PC-3 (cell line): Measurements from ENCODE around the gene SLC51A. TPM values are rescaled to one million over a fixed set of nuclear protein-coding genes. Genes with fewer than 3 reads are reported as not detected.

Experiments used
- ATAC-seq: fragments of 200-7000 bp; cut with Tn5 transposase; 2 replicates; pipeline ENCODE4 v1.9.1; 2020; ENCODE audit warnings: mild to moderate bottlenecking, moderate library complexity
- BruUV-seq: library from RNA; stranded (reverse); fragments of 400-500 nt; replicated peaks from 2 replicates; lab custom pipeline; 2021; lab: Mats Ljungman, UMichigan
- CTCF ChIA-PET: fragments of 300-600 bp; sonication (Branson Sonifier 250); formaldehyde crosslinking; loops from one replicate; lab custom pipeline; 2022; ENCODE audit warnings: antibody characterized with exemption; lab: Charles Lee
- POLR2A ChIA-PET: fragments of 300-600 bp; sonication (Branson Sonifier 250); formaldehyde crosslinking; loops from one replicate; lab custom pipeline; 2022; ENCODE audit warnings: antibody characterized with exemption; ENCODE audit not compliant: unreplicated experiment; lab: Charles Lee
- DNase-seq: peaks from one replicate; pipeline ENCODE4 v3.0.0-alpha.2; 2015
- H2AFZ ChIP-seq: fragments of 300-600 bp; sonication (generic); 2 replicates; pipeline ENCODE4 v1.6.0; 2016; ENCODE audit warnings: antibody characterized with exemption, low read length
- H3F3A ChIP-seq: fragments of 300-600 bp; sonication (generic); one replicate; pipeline ENCODE4 v1.6.0; 2017; ENCODE audit warnings: antibody characterized with exemption, low read length, control low read depth, mild to moderate bottlenecking; ENCODE audit not compliant: unreplicated experiment
- H3K27ac ChIP-seq: fragments of 300-600 bp; sonication (generic); 2 replicates; pipeline ENCODE4 v1.5.1; 2016; ENCODE audit warnings: mild to moderate bottlenecking, low read length
- H3K27me3 ChIP-seq: fragments of 300-600 bp; sonication (generic); 2 replicates; pipeline ENCODE4 v1.6.1; 2016; ENCODE audit warnings: low read length, mixed read lengths
- H3K36me3 ChIP-seq: fragments of 300-600 bp; sonication (generic); 2 replicates; pipeline ENCODE4 v1.6.1; 2016; ENCODE audit warnings: low read depth, mixed run types, low read length, mixed read lengths
- H3K4me1 ChIP-seq: fragments of 300-600 bp; sonication (generic); 2 replicates; pipeline ENCODE4 v1.5.1; 2016; ENCODE audit warnings: low read length; ENCODE audit not compliant: insufficient read depth
- H3K4me2 ChIP-seq: fragments of 300-600 bp; sonication (generic); 2 replicates; pipeline ENCODE4 v1.6.0; 2016; ENCODE audit warnings: low read length
- H3K4me3 ChIP-seq: fragments of 300-600 bp; sonication (generic); 2 replicates; pipeline ENCODE4 v1.5.1; 2016; ENCODE audit warnings: mild to moderate bottlenecking, low read length, mixed read lengths
- H3K79me2 ChIP-seq: fragments of 300-600 bp; sonication (generic); 2 replicates; pipeline ENCODE4 v1.6.1; 2017; ENCODE audit warnings: low read length, mixed read lengths
- H3K9ac ChIP-seq: fragments of 300-600 bp; sonication (generic); 2 replicates; pipeline ENCODE4 v1.6.0; 2016; ENCODE audit warnings: mild to moderate bottlenecking, low read length
- H3K9me2 ChIP-seq: fragments of 300-600 bp; sonication (generic); replicated peaks from 2 replicates; pipeline ENCODE4 v1.6.1; 2016; ENCODE audit warnings: mixed run types, low read length, mixed read lengths
- H3K9me3 ChIP-seq: fragments of 300-600 bp; sonication (generic); 2 replicates; pipeline ENCODE4 v1.6.1; 2016; ENCODE audit warnings: low read length, mixed read lengths
- H4K20me1 ChIP-seq: fragments of 300-600 bp; sonication (generic); 2 replicates; pipeline ENCODE4 v1.6.1; 2016; ENCODE audit warnings: low read length, mixed read lengths
- EZH2 ChIP-seq: fragments of 300-600 bp; sonication (generic); IDR thresholded peaks from one replicate; pipeline ENCODE4 v1.6.1; 2017; ENCODE audit warnings: antibody characterized with exemption, mild to moderate bottlenecking, low read length; ENCODE audit not compliant: unreplicated experiment
- EZH2phosphoT487 ChIP-seq: fragments of 300-600 bp; sonication (generic); IDR thresholded peaks from 2 replicates; pipeline ENCODE4 v1.6.1; 2018; ENCODE audit warnings: mild to moderate bottlenecking, antibody characterized with exemption, low read length, borderline replicate concordance
- intact Hi-C: fragments of 100-400 bp; cut with micrococcal nuclease; formaldehyde crosslinking; loops from 2 replicates; pipeline ENCODE4 v1.9.0; 2023
- total RNA-seq: library from RNA; depleted of rRNA; stranded (reverse); fragments of >200 nt; gene quantifications from 2 replicates; pipeline ENCODE4 v1.2.3, GENCODE V29; 2014
- TF ChIP-seq, protein P1 (sequence below): fragments of 300-600 bp; sonication (generic); conservative IDR thresholded peaks from 2 replicates; pipeline ENCODE4 v1.5.1; 2017; ENCODE audit warnings: antibody characterized with exemption, low read depth, mild to moderate bottlenecking, low read length

SLC51A gene
- total RNA-seq, 1 experiment from 2014 or later = 9.7 TPM

DNA sequence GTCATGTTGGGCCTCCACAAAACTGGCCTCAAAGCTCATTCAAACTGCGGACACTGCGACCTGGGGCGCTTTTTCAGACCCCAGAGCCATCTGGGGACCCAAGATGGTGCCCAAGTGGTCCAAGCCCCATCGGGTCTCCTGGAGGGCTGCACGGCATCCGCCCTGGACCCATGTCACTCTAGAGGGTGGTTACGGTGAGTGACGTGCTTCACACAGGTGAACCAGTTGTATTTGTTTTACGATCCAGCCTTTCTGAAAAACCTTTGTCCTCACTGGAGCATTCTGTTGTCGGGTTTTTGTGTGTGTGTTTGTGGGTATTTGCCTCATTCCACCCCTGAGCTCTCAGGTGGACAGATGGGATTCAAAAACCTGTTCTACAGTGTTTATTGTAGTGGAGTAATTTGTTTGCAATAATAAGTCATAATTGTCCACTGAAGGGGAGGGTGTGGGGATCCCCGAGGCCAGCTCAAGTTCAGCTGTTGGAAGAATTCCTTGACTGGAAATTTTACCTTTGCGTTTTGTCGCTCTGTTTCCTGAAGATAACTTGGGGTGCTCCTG, 1.9 kb downstream of the SLC51A start:
- Histone ChIP-seq H3K4me2 (peak overlapping the region; percentile 97), H2AFZ (peak overlapping the region; percentile 32; the same call in 1 of the 2 replicates), H3K27me3 (no peaks in the 10 kb centered on the region), H3K36me3 (no peaks in the 10 kb centered on the region), H3K79me2 (peaks cover 10% of the 10 kb centered on the region; the same call in 1 of the 2 replicates), H3F3A (no peaks in the 10 kb centered on the region), H3K9me2 (no peaks in the 10 kb centered on the region), H3K4me3 (peak overlapping the region; percentile 59), H4K20me1 (no peaks in the 10 kb centered on the region), H3K4me1 (peaks cover 43% of the 10 kb centered on the region), H3K27ac (peak overlapping the region; percentile 73), H3K9ac (peak overlapping the region; percentile 56), H3K9me3 (no peaks in the 10 kb centered on the region)
- ATAC-seq (peak; percentile 13; the same call in 1 of the 2 replicates), DNase-seq (peak; percentile 81)
- CTCF ChIA-PET = interaction anchor here (0.6 kb wide), 1 partner anchor 360 kb away, joined by 6 read pairs; no protein-coding TSS in a partner anchor
- BruUV-seq = no TSS peak
- intact Hi-C loops = no loop called here
- TF ChIP-seq EZH2phosphoT487 (no peak), EZH2 (no peak)
- TF ChIP-seq, protein P1, sequence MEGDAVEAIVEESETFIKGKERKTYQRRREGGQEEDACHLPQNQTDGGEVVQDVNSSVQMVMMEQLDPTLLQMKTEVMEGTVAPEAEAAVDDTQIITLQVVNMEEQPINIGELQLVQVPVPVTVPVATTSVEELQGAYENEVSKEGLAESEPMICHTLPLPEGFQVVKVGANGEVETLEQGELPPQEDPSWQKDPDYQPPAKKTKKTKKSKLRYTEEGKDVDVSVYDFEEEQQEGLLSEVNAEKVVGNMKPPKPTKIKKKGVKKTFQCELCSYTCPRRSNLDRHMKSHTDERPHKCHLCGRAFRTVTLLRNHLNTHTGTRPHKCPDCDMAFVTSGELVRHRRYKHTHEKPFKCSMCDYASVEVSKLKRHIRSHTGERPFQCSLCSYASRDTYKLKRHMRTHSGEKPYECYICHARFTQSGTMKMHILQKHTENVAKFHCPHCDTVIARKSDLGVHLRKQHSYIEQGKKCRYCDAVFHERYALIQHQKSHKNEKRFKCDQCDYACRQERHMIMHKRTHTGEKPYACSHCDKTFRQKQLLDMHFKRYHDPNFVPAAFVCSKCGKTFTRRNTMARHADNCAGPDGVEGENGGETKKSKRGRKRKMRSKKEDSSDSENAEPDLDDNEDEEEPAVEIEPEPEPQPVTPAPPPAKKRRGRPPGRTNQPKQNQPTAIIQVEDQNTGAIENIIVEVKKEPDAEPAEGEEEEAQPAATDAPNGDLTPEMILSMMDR = no peak
- POLR2A ChIA-PET = interaction anchor here (0.6 kb wide), 1 partner anchor 129 kb away, joined by 3 read pairs; no protein-coding TSS in a partner anchor

DNA sequence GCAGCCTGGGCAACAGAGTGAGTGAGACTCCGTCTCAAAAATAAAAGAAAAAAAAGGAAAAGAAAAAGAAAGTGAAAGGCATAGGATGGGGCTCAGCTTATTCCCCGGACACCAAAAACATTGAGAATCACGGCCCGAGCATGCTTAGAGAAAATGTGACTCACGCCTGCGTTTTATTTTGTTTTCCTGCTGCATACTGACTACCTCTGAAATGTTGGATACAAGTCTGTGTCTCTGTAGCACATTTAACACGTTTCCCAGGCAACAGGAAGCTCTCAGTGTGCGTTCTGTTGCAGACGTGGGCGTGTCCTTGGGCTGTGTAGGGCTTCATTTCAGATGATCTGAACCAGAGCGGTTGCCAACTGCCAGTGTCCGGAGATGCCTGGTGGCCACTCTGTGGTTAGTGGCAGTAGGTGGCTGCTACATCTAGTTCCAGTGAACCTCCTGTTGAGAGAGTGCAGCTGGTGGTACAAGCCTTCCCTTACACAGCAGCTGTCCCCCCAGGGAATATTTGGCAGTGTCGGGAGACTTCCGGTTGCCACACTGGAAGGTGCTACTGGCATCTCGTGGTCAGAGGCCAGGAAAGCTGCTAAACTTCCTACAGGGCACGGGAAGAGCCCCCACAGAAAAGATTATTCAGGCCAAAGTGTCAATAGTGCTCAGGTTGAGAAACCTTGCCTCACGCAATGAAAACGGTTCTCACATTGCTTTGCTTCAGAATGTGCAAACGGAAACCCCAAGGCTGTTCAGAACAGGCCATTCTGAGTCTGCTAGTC, 3.0 kb downstream of the SLC51A start:
- H3K9ac ChIP-seq = peak overlapping the region; percentile 56
- TF ChIP-seq EZH2 (no peak), EZH2phosphoT487 (no peak)
- TF ChIP-seq, protein P1 = no peak
- no peaks in the 10 kb centered on the region for H3K36me3 ChIP-seq
- no peaks in the 10 kb centered on the region for H3K9me2 ChIP-seq
- H3K27ac ChIP-seq = peak overlapping the region; percentile 71
- CTCF ChIA-PET = interaction anchor here (0.6 kb wide), 1 partner anchor 15 kb away, joined by 3 read pairs; no protein-coding TSS in a partner anchor
- H2AFZ ChIP-seq = peak overlapping the region; percentile 62
- peaks cover 46% of the 10 kb centered on the region for H3K4me1 ChIP-seq
- no TSS peak for BruUV-seq
- H3K9me3 ChIP-seq = no peaks in the 10 kb centered on the region
- ATAC-seq (peak; percentile 72), DNase-seq (peak; percentile 91)
- H3K4me3 ChIP-seq = peak overlapping the region; percentile 59
- no peaks in the 10 kb centered on the region for H4K20me1 ChIP-seq
- H3K4me2 ChIP-seq = peak overlapping the region; percentile 97
- POLR2A ChIA-PET = interaction anchor here (0.5 kb wide), 1 partner anchor 57 kb away, joined by 3 read pairs; no protein-coding TSS in a partner anchor
- intact Hi-C loops = no loop called here
- H3F3A ChIP-seq = no peaks in the 10 kb centered on the region
- H3K27me3 ChIP-seq = no peaks in the 10 kb centered on the region
- peaks cover 10% of the 10 kb centered on the region; the same call in 1 of the 2 replicates for H3K79me2 ChIP-seq
